Measurements from ENCODE around the gene PAQR9. TPM values are rescaled to one million over a fixed set of nuclear protein-coding genes. Genes with fewer than 3 reads are reported as not detected.

The PAQR9 gene
- total RNA-seq, 1 experiment from 2014 or later: not detected

GRCh38 chr3:142984255-142984654 lies 20.8 kb upstream of the PAQR9 start:
- BruUV-seq (replicated peaks): no TSS peak
- intact Hi-C loops (cut with micrococcal nuclease): no loop called here
- ChIA-PET POLR2A (interaction anchor here (0.6 kb wide), 1 partner anchor 17 kb away, joined by 3 read pairs; the partner anchor contains the start of gene U2SURP), CTCF (interaction anchor here (0.6 to 5.5 kb wide), 14 partner anchors 10 to 431 kb away, joined by 3 to 115 read pairs (median 4); no protein-coding TSS in a partner anchor)
- no peak for TF ChIP-seq CTCF (IDR thresholded peaks at IDR 0.05; ENCODE audit: unreplicated experiment)
- Mint-ChIP-seq H3K27ac (ENCODE audit: low read depth, unreplicated experiment) (no peak overlapping the region), H3K27me3 (ENCODE audit: insufficient read depth, unreplicated experiment) (peaks cover 11% of the 10 kb centered on the region), H3K36me3 (ENCODE audit: insufficient read depth, unreplicated experiment) (no peaks in the 10 kb centered on the region), H3K4me3 (ENCODE audit: unreplicated experiment) (no peak overlapping the region), H3K9me3 (ENCODE audit: unreplicated experiment) (no peaks in the 10 kb centered on the region), H3K4me1 (ENCODE audit: insufficient read depth, unreplicated experiment) (no peaks in the 10 kb centered on the region)
- DNase-seq (ENCODE audit: unreplicated experiment): no peak

- intact Hi-C loops (cut with micrococcal nuclease): no loop called here
- TF ChIP-seq CTCF (IDR thresholded peaks at IDR 0.05; ENCODE audit: unreplicated experiment): no peak
- no peak overlapping the region for H3K27ac Mint-ChIP-seq (ENCODE audit: low read depth, unreplicated experiment)
Observed at GRCh38 chr3:142983318-142983717, 19.8 kb upstream of the PAQR9 start.

GRCh38 chr3:142982038-142982773 lies 18.7 kb upstream of the PAQR9 start:
- no peak overlapping the region for H3K4me3 Mint-ChIP-seq (ENCODE audit: unreplicated experiment)
- DNase-seq (ENCODE audit: unreplicated experiment): no peak
- no peaks in the 10 kb centered on the region for H3K4me1 Mint-ChIP-seq (ENCODE audit: insufficient read depth, unreplicated experiment)
- CTCF ChIA-PET: interaction anchor here (5.5 kb wide), 1 partner anchor 154 kb away, joined by 115 read pairs; no protein-coding TSS in a partner anchor
- H3K27me3 Mint-ChIP-seq (ENCODE audit: insufficient read depth, unreplicated experiment): peaks cover 11% of the 10 kb centered on the region
- intact Hi-C loops (cut with micrococcal nuclease): no loop called here
- H3K9me3 Mint-ChIP-seq (ENCODE audit: unreplicated experiment): no peaks in the 10 kb centered on the region
- H3K27ac Mint-ChIP-seq (ENCODE audit: low read depth, unreplicated experiment): no peak overlapping the region
- no TSS peak for BruUV-seq (replicated peaks)
- TF ChIP-seq CTCF (IDR thresholded peaks at IDR 0.05; ENCODE audit: unreplicated experiment): no peak
- POLR2A ChIA-PET: interaction anchor here (0.8 to 3.2 kb wide), 2 partner anchors 19 to 32 kb away, joined by 3 to 13 read pairs; partner anchors contain the start of gene U2SURP
- no peaks in the 10 kb centered on the region for H3K36me3 Mint-ChIP-seq (ENCODE audit: insufficient read depth, unreplicated experiment)

More at GRCh38 chr3:142983318-142983717, 19.8 kb upstream of the PAQR9 start:
- H3K9me3 Mint-ChIP-seq (ENCODE audit: unreplicated experiment): no peaks in the 10 kb centered on the region
- peaks cover 11% of the 10 kb centered on the region for H3K27me3 Mint-ChIP-seq (ENCODE audit: insufficient read depth, unreplicated experiment)
- DNase-seq (ENCODE audit: unreplicated experiment): no peak
- H3K4me3 Mint-ChIP-seq (ENCODE audit: unreplicated experiment): no peak overlapping the region
- H3K36me3 Mint-ChIP-seq (ENCODE audit: insufficient read depth, unreplicated experiment): no peaks in the 10 kb centered on the region
- no peaks in the 10 kb centered on the region for H3K4me1 Mint-ChIP-seq (ENCODE audit: insufficient read depth, unreplicated experiment)
- POLR2A ChIA-PET: interaction anchor here (1.1 to 3.2 kb wide), 2 partner anchors 18 to 155 kb away, joined by 3 to 13 read pairs; partner anchors contain the start of gene U2SURP
- CTCF ChIA-PET: interaction anchor here (0.8 to 5.5 kb wide), 4 partner anchors 16 to 155 kb away, joined by 3 to 115 read pairs (median 5); no protein-coding TSS in a partner anchor
- no TSS peak for BruUV-seq (replicated peaks)

- DNase-seq (ENCODE audit: unreplicated experiment): no peak
- TF ChIP-seq CTCF (IDR thresholded peaks at IDR 0.05; ENCODE audit: unreplicated experiment): no peak
- Mint-ChIP-seq H3K4me3 (ENCODE audit: unreplicated experiment) (no peak overlapping the region), H3K27me3 (ENCODE audit: insufficient read depth, unreplicated experiment) (peaks cover 11% of the 10 kb centered on the region), H3K4me1 (ENCODE audit: insufficient read depth, unreplicated experiment) (peaks cover 5% of the 10 kb centered on the region), H3K9me3 (ENCODE audit: unreplicated experiment) (no peaks in the 10 kb centered on the region), H3K27ac (ENCODE audit: low read depth, unreplicated experiment) (no peak overlapping the region), H3K36me3 (ENCODE audit: insufficient read depth, unreplicated experiment) (no peaks in the 10 kb centered on the region)
- ChIA-PET CTCF (interaction anchor here (0.6 to 5.5 kb wide), 3 partner anchors 11 to 152 kb away, joined by 3 to 115 read pairs (median 4); no protein-coding TSS in a partner anchor), POLR2A (interaction anchor here (3.2 kb wide), 1 partner anchor 20 kb away, joined by 13 read pairs; the partner anchor contains the start of gene U2SURP)
- BruUV-seq (replicated peaks): no TSS peak
- intact Hi-C loops (cut with micrococcal nuclease): no loop called here
Observed at GRCh38 chr3:142981108-142981507, 17.6 kb upstream of the PAQR9 start.
